Raji (cell line): Measurements from ENCODE around the gene TNFAIP8L1.

Experiments
- POLR2A ChIP-seq: IDR thresholded peaks from 2 replicates; pipeline ENCODE4 v1.6.1; 2011; ENCODE audit warnings: low read depth, low read length, control low read depth; ENCODE audit not compliant: insufficient read depth

The TNFAIP8L1 gene

DNA sequence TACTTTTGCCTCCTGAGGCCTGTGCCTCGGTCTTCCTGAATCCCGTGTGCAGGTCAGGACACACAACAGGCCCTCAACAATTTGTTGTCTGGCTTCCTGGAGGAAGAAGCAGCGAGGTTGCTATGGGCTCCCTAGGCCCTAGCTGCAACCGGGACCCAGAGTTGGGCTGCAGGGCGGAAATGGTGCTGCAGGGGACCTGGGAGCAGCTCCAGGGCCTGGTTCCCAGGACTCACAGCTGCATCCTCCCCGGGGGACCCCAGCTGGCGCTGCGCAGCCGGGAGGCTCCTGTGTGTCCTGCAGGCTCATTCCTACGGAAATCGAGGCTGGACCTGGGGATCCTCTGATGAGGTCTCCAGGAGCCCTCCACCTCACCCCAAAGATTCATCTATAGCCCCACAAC is 999 bp upstream of the TNFAIP8L1 start:
- no peak for TF ChIP-seq POLR2A

DNA sequence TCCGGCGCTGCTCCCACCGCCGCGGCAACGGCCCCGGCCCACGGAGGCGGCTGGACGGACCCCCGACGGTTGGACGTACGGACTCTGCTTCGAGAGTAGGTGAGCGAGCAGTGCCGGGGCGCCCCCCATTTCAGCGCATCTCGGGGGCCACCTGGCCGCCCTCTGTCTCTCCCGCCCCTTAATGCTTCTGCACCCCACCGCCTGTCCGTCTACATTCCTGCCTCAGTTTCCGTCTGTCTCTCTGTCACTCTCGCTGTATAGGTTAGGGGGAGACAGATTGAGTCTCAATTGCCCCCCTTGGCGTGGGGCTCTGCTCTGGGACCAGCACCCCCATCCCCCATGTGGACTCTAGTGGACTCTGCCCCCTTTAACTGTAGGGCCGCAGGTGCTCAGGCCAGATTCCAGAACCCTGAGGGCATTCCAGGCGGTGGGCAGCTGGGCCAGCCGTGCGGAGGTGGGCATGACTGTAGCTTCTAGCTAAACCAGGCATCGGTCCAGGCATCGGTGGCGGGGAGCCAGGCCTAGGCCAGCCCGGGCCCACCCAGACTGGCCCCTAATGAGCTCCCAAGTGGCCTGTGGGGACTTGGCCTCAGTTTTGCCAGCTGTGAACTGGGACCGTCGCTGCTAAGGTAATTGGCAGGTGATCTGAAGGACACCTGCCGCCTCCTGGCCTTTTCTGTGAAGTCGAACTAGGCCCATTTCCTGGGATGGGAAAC is 373 bp downstream of the TNFAIP8L1 start:
- peak; percentile 39; the same call in 1 of the 2 replicates for TF ChIP-seq POLR2A

DNA sequence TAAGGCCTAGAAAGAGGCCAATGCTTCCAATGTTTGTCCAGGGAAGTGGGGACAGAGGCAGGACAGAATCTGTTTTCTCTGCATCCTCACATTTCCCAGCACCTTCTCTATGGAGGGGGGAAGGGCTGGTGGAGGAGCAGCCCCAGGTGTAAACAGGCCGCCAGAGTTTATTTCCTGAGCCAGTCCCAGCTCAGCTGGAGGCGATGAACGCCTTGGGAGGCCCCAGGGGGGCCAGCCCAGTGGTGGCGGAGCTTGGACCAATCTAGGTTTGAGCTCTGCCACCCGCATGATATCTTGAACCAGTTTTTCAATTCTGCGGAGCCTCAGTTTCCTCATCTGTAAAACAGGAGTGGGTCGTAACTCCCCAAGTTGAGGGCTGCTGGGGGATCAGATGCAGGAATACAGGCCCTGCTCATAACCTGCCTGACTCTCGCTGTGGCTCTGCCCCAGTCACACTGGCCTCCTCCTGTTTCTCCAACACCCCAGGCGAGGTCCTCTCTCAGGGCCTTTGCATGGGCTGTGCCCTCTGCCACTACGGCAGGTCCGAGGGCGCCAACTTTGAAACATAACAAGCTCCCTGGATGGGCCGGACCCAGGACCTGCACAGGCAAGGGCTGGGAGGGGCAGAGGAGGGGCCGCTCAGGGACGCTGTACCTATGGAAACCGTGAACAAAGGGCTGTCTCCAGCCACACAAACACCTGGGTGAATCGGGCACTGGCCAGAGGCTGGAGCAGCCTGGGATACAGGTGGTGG is 1.1 kb downstream of the TNFAIP8L1 start:
- TF ChIP-seq POLR2A: no peak

DNA sequence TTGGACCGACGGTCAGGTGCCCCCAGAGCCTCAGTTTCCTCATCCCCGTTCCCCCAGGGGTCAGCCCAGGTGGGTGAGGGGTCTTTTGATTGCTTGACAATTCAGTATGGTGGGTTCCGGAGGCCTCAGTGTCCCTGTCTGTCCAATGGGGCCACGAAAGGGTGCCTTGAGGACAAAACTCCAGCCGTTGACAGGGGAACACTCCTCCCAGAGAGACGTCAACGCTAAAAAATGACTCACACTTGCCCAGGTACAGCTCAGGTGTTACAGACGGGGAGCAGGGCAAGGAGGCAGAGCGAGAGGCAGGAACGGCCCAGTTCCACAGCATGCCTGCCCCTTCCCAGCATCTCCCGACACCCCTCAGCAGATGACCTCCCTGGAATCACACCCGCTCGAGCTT is 1.8 kb downstream of the TNFAIP8L1 start:
- TF ChIP-seq POLR2A: no peak

DNA sequence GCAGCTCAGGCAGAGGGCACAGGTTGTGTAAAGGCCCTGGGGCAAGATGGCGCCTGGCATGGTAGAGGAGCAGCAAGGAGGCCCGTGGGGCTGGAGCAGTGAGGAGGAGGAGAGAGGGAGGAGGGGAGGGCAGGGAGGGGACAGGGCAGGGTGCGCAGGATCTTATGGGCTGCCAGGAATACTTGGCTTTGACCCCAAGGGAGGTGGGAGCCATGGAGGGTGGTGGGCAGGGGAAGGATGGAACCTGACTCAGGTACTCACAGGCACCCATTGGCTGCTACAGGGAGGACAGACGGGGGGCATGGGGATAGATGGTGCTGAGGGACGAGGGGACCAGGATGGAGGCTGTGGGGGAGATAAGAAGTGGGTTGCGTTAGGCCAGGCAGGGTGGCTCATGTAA is 3.3 kb downstream of the TNFAIP8L1 start:
- no peak for TF ChIP-seq POLR2A

DNA sequence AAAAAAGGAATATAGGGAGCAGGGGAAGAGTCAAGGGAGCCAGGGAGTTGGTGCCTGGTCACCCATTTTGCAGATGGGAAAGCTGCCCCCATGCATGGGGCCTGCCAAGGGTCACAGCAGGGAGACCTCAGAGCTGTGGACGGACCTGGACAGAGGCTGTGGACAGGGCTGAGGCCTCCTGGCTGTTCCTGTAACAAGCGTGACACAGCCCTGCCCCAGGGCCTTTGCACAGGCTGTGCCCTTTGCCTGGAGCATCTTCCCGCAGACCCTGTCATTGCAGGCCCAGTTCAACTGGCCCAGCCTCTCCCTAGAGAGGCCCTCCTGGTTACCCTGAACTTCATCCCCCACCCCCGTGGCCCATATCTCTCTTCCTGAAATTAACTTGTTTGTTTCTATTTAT is 6.4 kb downstream of the TNFAIP8L1 start:
- TF ChIP-seq POLR2A: no peak

DNA sequence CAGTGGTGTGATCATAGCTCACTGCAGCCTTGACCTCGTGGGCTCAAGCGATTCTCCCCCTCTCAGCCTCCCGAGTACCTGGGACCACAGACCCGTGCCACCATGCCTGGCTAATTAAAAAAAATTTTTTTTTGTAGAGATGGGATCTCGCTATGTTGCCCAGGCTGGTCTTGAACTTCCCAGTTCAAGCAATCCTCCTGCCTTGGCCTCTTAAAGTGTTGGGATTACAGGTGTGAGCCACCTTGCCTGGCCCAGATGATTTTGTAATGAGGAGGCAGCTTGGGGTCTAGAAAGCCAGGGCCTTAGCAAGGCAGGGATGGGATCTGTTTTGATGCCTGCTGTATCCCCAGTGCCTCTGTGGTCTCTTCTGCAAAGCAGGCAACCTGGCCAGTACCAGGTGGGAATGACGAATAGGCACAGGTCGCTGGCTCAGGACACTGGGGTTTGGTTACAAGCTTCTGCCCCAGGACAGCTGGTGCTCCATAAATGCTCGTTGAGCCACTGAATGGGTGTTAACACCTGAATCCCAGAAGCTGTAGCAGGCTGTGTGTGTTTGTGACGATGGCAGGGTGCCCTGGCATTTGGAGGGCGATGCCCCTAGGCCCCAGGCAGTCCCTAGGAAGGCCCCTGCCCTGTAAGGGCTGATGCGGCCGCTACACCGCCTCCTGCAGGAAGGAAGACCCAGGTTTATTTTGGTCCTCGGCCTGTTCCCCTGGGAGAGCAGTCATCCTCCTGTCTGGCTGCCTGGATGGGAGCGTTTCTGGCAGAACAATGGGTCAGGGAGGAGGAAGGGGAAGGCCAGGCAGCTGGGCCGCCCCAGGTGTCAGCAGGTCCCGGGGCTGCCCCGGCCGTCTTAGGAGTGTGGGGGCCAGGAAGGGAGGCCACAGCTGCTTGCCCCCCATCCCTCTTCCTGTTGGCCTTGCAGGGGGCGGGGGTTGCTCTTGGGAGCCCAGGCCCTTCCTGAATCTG is 8.6 kb downstream of the TNFAIP8L1 start:
- no peak for TF ChIP-seq POLR2A

DNA sequence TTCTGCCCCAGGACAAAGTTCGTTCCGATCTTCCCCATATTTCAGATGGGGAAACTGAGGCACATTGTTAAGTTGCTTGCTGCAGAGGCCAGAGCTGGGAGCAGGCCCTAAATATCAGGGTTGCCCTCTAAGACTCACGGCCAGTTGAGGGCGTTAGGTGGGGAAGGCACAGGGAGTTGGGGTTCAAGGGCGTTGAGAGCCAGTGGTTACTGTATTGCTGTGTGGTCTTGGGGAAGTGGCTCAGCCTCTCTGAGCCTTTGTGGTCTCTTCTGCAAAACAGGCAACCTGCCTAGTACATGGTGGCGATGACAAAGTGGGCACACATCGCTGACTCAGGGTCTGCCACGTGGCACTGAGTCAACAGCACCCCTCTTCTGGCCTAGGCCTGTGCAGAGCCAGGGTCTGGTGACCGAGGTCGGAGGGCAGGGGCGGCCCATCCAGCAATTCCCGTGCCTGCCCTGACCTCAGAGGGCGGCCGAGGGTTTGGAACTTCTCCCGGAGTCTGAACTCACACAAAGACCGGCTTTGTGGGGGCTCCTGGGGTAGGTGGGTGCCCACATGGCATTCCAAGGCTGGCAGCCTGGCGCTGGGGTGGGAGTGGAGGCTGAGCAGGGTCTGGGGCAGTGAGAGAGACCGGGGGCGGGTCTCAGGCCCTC is 10.2 kb downstream of the TNFAIP8L1 start:
- no peak for TF ChIP-seq POLR2A

DNA sequence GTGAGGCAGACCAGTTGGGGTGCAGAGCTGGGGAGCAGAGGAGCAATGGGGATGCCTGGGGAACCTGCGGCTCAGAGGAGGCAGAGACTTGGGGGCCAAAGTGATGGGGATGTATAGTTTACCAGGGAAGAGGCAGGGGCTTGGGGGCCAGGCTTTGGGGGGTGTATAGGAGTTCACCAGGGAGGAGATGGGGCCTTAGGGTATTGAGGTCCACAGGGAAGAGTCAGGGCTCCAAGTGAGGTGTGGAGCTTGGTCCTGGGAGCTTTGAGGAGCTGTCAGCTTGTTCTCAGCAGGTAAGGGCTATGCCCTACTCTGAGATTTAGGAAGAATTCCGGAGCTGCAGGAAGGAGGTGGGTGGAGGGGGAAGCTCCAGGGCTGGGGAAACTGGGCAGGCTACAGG is 10.8 kb downstream of the TNFAIP8L1 start:
- TF ChIP-seq POLR2A: no peak

DNA sequence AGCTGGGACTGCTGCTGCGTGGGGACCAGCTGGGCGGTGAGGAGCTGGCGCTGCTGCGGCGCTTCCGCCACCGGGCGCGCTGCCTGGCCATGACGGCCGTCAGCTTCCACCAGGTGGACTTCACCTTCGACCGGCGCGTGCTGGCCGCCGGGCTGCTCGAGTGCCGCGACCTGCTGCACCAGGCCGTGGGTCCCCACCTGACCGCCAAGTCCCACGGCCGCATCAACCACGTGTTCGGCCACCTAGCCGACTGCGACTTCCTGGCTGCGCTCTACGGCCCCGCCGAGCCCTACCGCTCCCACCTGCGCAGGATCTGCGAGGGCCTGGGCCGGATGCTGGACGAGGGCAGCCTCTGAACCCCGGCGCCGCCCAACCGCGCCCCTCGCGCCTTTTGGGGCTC is 12.8 kb downstream of the TNFAIP8L1 start:
- TF ChIP-seq POLR2A: no peak

DNA sequence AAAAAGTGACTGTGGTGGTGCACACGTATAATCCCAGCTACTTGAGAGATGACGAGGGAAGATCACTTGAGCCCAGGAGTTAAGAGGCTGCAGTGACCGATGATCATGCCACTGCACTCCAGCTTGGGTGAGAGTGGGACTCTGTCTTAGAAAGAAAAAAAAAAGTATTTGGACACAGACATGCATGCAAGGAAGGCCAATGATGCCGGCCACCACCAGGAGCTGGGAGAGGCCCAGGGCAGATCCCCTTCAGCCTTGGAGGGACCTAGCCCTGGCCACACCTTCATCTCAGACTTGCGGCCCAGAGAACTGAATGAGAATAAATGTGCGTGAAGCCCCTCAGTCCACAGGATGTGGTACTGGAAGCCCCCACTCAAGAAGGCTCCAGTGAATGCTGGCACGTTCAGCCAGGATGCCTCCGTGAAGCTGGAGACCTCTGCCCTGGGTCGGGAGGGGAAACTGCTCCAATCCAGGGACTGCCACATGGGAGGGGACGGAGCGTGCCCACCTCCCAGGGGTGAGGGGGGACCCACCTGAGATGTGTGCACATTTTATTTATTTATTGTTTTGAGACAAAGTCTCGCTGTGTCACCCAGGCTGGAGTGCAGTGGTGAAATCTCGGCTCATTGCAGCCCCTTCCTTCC is 14.6 kb downstream of the TNFAIP8L1 start:
- TF ChIP-seq POLR2A: no peak

DNA sequence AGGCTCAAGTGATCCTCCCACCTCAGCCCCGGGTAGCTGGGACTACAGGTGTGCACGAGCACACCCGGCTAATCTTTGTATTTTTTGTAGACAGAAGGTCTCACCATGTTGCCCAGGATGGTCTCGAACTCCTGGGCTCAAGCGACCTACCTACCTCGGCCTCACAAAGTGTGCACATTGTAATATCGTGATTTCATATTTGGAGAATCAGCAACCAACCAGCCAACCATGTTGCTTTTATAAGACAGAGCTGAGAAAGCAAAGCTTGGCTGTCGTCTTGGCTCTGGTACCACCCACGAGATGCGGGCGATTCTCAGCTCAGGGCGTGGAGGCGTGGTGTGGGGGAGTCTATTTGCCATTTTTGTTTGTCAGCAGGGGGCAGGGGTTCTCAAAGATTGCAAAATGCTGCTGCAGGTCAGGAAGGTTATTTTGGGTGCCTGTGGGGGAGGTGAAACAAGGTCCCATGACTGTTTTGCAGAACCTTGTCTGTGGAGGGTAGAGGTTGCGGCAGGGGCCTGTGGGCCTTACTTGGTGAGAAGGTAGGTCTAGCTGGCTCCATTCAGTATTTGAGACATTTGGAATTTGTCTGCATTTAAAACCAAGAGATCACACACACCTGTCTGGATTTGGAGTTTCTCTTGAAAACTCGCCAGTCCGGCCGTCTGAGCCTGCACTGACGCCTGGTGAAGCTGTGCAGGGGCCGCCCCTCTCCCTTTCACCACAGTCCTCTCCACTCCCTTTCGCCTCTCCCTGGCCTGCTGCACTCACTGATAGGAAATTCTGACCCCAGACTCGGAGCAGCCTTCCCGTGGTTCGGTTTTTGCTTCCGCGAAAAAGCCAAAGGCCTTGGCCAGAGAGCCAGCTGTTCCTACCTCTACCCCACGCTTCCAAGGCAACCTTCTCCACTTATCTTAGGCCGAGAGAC is 15.4 kb downstream of the TNFAIP8L1 start:
- TF ChIP-seq POLR2A: no peak

DNA sequence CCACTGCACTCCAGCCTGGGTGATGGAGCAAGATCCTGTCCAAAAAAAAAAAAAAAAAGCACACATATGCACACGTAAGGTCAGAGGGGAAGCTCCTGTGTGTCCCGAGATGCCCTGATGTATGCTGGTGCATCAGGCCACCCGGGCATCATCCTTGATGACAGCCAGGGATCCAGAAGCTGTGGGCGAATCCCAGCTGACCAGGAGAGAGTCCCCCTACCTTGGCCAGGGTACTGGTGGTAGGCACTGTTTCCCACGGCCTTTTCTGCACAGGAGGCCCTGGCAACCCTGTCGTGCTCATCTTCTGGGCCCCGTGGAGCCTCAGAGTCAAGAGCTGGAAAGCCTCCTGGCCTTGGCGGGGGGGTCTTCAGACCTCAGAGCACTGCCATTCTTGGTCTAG is 16.8 kb downstream of the TNFAIP8L1 start:
- no peak for TF ChIP-seq POLR2A
